RWPE1 (cell line): ENCODE data around the gene SUN1.
"Not testable (repeated sequence)": the region's sequence is repeated elsewhere in the genome, so short reads cannot be mapped to it uniquely, and the experiment has no call there.

Experiments used
- CTCF ChIA-PET: fragments of 350-600 bp; sonication (Branson Sonifier 250); formaldehyde crosslinking; extraction: SDS; loops from one replicate; lab custom pipeline; 2021; lab: Yijun Ruan, JAX
- POLR2A ChIA-PET: fragments of 400-600 bp; formaldehyde crosslinking; extraction: SDS; loops from one replicate; lab custom pipeline; 2020; ENCODE audit warnings: antibody characterized with exemption; ENCODE audit not compliant: low non-redundant PET; lab: Yijun Ruan, JAX
- DNase-seq: peaks from one replicate; pipeline ENCODE4 v3.0.0; 2012; ENCODE audit warnings: low spot score
- H3K27ac ChIP-seq: fragments of 450-650 bp; 2 replicates; pipeline ENCODE4 v1.5.1; 2017
- TF ChIP-seq, protein P1 (sequence below): fragments of 450-650 bp; conservative IDR thresholded peaks from 2 replicates; pipeline ENCODE4 v1.5.1; 2017; ENCODE audit warnings: low read depth, mild to moderate bottlenecking

The SUN1 gene

DNA sequence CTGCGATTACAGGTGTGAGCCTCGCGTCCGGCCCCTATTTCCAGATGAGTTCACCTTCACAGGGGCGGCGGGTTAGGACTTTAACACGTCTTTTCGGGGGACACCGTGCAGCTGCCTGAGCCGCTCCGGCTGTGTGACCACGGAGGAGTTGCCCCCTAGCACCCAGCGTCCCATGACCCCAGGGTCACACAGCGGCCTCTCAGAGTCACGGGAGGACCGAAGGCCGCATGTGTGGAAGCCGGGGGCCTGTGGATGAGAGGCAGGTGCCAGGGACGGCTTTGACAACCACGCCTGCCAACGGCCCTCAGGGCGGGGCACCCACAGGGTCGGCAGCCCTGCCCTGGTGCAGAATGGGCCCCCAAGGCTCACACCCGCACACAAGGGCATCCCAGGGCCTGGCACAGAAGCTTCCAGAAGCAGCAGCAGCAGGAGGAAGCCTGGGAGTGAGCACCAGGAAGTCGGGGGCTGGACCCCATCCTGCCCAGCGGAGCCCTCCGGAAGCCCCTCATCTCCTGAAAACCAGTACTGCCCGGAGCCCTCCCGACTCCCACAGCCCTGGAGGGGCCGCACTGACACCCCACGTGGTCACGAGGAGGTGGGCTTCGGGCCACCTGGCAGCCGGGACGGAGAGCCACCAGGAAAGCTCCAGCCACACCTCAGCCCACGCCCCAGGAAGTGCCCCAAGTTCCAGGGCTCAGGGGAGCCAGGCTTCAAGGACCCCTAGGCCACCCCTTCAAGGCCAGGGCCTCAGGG, 89.5 kb downstream of the SUN1 start:
- H3K27ac ChIP-seq: no peak overlapping the region
- ChIA-PET POLR2A (no interaction called here), CTCF (no interaction called here)
- TF ChIP-seq, protein P1, sequence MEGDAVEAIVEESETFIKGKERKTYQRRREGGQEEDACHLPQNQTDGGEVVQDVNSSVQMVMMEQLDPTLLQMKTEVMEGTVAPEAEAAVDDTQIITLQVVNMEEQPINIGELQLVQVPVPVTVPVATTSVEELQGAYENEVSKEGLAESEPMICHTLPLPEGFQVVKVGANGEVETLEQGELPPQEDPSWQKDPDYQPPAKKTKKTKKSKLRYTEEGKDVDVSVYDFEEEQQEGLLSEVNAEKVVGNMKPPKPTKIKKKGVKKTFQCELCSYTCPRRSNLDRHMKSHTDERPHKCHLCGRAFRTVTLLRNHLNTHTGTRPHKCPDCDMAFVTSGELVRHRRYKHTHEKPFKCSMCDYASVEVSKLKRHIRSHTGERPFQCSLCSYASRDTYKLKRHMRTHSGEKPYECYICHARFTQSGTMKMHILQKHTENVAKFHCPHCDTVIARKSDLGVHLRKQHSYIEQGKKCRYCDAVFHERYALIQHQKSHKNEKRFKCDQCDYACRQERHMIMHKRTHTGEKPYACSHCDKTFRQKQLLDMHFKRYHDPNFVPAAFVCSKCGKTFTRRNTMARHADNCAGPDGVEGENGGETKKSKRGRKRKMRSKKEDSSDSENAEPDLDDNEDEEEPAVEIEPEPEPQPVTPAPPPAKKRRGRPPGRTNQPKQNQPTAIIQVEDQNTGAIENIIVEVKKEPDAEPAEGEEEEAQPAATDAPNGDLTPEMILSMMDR: no peak
- no peak for DNase-seq

DNA sequence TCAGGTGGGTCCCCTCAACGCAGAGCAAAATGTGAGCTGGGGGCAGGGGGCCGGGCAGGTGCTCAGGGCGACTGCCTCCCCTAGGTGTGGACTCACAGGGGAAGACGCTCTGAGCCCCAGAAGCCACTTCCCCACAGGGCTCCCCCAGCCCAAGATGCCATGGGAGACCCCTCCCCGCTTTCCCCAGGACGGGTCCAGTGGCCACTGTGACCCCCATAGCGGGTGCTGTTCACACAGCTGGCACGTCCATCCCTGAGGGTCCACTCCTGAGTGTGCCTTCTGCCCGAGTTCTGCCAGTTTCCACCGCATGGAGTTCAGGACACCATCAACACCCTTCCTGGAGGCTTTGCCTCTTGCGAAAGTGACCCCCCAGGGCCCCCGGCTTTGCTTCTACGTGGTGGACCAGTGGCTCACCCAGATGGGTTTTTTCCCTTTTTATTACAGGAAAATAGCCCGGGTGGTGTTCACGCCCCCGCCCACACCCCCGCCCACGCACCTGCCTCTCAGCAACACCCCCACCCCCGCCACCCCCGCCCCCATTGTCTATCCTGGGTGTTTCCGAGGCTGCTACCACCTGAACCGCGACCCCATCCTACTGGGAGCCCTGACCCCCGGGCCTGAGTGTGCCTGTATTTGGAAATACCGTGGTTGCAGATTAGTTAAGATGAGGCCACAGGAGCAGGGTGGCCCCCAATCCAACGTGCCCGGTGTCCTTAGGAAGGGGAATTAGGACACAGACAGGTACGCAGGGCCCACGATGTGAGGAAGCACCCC, 90.2 kb downstream of the SUN1 start:
- POLR2A ChIA-PET: no interaction called here
- DNase-seq: no peak
- H3K27ac ChIP-seq: no peak overlapping the region

DNA sequence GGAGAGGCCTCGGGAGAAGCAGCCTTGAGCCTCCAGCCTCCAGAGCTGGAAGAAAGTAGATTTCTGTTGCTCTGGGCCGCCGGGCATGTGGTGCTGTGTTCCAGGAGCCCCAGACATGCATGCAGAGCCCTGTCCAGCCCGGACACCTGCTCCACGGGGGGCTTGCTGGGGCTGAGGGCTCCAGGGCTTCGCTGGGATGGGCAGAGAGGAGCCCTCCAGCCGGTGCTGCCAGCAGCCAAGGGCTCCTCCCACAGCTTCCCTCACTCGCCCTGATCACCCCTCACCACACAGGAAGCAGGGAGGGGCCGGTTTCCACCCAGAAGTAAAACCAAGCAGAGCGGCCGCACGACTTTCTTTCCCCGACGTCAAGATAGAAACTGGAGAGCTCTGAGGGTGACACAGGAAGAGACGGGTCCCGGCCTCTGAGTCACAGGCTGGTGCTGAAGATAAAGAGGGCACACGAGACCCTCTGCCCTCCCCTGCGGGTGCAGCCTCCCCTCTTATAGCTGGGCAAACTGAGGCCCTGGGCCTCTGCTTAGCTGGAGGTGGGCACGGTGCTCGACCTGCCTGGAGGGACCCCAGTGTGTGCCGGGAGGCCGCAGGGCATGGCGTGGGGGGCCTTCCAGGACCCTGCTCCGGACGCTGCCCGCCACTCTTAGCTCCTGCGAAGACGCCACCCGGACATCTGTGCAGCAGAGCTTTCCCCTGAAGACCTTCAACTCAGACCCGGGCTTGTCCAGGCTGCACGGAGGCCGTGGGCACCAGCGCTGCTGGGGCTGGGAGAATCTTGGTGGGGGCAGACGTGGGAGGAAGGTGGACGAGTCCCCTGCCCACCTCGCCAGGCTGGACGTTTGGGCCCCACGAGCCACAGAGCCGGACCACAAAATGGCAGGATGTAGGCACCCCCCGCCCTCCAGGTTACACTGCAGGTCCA, 91.1 kb downstream of the SUN1 start:
- TF ChIP-seq, protein P1: no peak
- POLR2A ChIA-PET: no interaction called here
- no peak overlapping the region for H3K27ac ChIP-seq
- no peak for DNase-seq
- CTCF ChIA-PET: no interaction called here

More for the DNA sequence above, 90.2 kb downstream of the SUN1 start:
- TF ChIP-seq, protein P1: no peak
- CTCF ChIA-PET: no interaction called here

DNA sequence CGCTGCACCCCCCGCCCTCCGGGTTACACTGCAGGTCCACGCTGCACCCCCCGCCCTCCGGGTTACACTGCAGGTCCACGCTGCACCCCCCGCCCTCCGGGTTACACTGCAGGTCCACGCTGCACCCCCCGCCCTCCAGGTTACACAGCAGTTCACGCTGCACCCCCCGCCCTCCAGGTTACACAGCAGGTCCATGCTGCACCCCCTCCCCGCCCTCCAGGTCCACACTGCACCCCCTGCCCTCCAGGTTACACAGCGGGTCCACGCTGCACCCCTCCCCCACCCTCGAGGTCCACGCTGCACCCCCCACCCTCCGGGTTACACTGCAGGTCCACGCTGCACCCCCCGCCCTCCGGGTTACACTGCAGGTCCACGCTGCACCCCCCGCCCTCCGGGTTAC, 91.8 kb downstream of the SUN1 start:
- DNase-seq, CTCF ChIA-PET, POLR2A ChIA-PET, H3K27ac ChIP-seq: not testable (repeated sequence)
